Measurements from ENCODE around the gene GRK5. TPM values are rescaled to one million over a fixed set of nuclear protein-coding genes. Genes with fewer than 3 reads are reported as not detected.

GRK5 gene
- total RNA-seq, 1 experiment from 2014 or later, result 4.8 TPM

GRCh38 chr10:119441151-119441821 is 233.9 kb downstream of the GRK5 start:
- TF ChIP-seq, protein P1, sequence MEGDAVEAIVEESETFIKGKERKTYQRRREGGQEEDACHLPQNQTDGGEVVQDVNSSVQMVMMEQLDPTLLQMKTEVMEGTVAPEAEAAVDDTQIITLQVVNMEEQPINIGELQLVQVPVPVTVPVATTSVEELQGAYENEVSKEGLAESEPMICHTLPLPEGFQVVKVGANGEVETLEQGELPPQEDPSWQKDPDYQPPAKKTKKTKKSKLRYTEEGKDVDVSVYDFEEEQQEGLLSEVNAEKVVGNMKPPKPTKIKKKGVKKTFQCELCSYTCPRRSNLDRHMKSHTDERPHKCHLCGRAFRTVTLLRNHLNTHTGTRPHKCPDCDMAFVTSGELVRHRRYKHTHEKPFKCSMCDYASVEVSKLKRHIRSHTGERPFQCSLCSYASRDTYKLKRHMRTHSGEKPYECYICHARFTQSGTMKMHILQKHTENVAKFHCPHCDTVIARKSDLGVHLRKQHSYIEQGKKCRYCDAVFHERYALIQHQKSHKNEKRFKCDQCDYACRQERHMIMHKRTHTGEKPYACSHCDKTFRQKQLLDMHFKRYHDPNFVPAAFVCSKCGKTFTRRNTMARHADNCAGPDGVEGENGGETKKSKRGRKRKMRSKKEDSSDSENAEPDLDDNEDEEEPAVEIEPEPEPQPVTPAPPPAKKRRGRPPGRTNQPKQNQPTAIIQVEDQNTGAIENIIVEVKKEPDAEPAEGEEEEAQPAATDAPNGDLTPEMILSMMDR (conservative IDR thresholded peaks at IDR 0.05), result no peak
- TF ChIP-seq EZH2 (IDR thresholded peaks at IDR 0.05; ENCODE audit: low read depth), result no peak
- H3F3A ChIP-seq (ENCODE audit: insufficient read depth, low read depth), result no peaks in the 10 kb centered on the region
- H3K79me2 ChIP-seq (ENCODE audit: low read depth), result no peaks in the 10 kb centered on the region
- no peak overlapping the region for H3K4me2 ChIP-seq
- BruUV-seq (replicated peaks), result no TSS peak
- POLR2A ChIA-PET (ENCODE audit: unreplicated experiment), result no interaction called here
- H3K36me3 ChIP-seq (ENCODE audit: low read depth), result no peaks in the 10 kb centered on the region
- H2AFZ ChIP-seq, result no peak overlapping the region
- H3K4me1 ChIP-seq (replicated peaks; ENCODE audit: insufficient read depth), result no peaks in the 10 kb centered on the region
- no peaks in the 10 kb centered on the region for H3K9me3 ChIP-seq (ENCODE audit: insufficient read depth, low read depth)
- CTCF ChIA-PET, result no interaction called here
- no peaks in the 10 kb centered on the region for H3K27me3 ChIP-seq (ENCODE audit: insufficient read depth, low read depth)
- no peaks in the 10 kb centered on the region for H4K20me1 ChIP-seq (ENCODE audit: insufficient read depth)
- no peak for DNase-seq
- intact Hi-C loops (cut with micrococcal nuclease; ENCODE audit: unreplicated experiment), result no loop called here
- H3K4me3 ChIP-seq, result no peak overlapping the region
- no peaks in the 10 kb centered on the region for H3K9me2 ChIP-seq (ENCODE audit: insufficient read depth)
- H3K27ac ChIP-seq, result no peak overlapping the region

DNA sequence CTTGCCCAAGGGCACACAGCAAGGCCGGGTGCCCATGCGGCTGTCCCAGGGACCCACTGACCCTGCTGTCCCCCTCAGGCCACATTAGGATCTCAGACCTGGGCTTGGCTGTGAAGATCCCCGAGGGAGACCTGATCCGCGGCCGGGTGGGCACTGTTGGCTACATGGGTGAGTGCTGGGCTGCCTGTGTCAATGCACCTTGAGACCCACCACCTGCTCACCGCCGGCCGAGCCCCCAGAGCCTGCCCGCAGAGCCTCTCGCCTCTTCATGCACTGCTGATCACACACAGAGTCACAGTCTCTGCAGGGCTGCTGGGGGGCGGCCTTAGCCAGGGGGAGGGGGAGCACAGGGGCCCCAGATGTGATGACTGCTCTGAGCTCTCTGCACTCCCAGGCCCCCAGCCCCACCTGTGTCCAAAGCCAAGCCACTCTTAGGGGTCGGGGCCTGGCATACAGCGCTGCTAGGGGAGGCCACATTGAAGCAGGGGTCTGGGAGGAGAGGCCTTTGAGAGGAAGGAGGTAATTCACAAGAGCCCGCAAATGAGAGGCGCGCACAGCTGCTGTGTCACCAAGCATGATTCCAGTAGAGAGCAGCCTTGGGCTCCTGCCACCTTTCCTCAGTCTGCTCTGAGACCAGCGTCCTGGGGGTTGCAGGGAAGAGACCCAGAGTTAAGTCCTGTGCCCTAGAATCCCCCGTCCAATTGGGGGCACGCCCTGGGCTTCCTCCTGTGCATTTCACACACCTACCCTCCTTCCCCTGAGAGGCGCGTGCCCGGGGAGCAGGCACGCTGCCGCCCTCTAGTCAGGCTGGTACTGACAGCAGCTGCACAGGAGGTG is 234.8 kb downstream of the GRK5 start:
- Histone ChIP-seq H3K4me2 (no peak overlapping the region), H3K27me3 (ENCODE audit: insufficient read depth, low read depth) (no peaks in the 10 kb centered on the region), H3K79me2 (ENCODE audit: low read depth) (no peaks in the 10 kb centered on the region), H2AFZ (no peak overlapping the region), H3K27ac (no peak overlapping the region), H4K20me1 (ENCODE audit: insufficient read depth) (no peaks in the 10 kb centered on the region), H3K9me2 (ENCODE audit: insufficient read depth) (no peaks in the 10 kb centered on the region), H3F3A (ENCODE audit: insufficient read depth, low read depth) (no peaks in the 10 kb centered on the region), H3K36me3 (ENCODE audit: low read depth) (no peaks in the 10 kb centered on the region), H3K4me1 (replicated peaks; ENCODE audit: insufficient read depth) (no peaks in the 10 kb centered on the region), H3K9me3 (ENCODE audit: insufficient read depth, low read depth) (no peaks in the 10 kb centered on the region), H3K4me3 (no peak overlapping the region)
- CTCF ChIA-PET, result no interaction called here
- intact Hi-C loops (cut with micrococcal nuclease; ENCODE audit: unreplicated experiment), result no loop called here
- TF ChIP-seq, protein P1 (conservative IDR thresholded peaks at IDR 0.05), result no peak
- TF ChIP-seq EZH2 (IDR thresholded peaks at IDR 0.05; ENCODE audit: low read depth), result no peak
- no TSS peak for BruUV-seq (replicated peaks)
- POLR2A ChIA-PET (ENCODE audit: unreplicated experiment), result no interaction called here
- no peak for DNase-seq

- Histone ChIP-seq H4K20me1 (ENCODE audit: insufficient read depth) (no peaks in the 10 kb centered on the region), H3K36me3 (ENCODE audit: low read depth) (no peaks in the 10 kb centered on the region), H3K27ac (no peak overlapping the region), H3K4me3 (no peak overlapping the region), H3F3A (ENCODE audit: insufficient read depth, low read depth) (no peaks in the 10 kb centered on the region), H3K4me1 (replicated peaks; ENCODE audit: insufficient read depth) (no peaks in the 10 kb centered on the region), H3K27me3 (ENCODE audit: insufficient read depth, low read depth) (no peaks in the 10 kb centered on the region), H3K4me2 (no peak overlapping the region), H3K9me3 (ENCODE audit: insufficient read depth, low read depth) (no peaks in the 10 kb centered on the region), H3K79me2 (ENCODE audit: low read depth) (no peaks in the 10 kb centered on the region), H2AFZ (no peak overlapping the region), H3K9me2 (ENCODE audit: insufficient read depth) (no peaks in the 10 kb centered on the region)
- TF ChIP-seq, protein P1 (conservative IDR thresholded peaks at IDR 0.05), result no peak
- TF ChIP-seq EZH2 (IDR thresholded peaks at IDR 0.05; ENCODE audit: low read depth), result no peak
- POLR2A ChIA-PET (ENCODE audit: unreplicated experiment), result no interaction called here
- CTCF ChIA-PET, result no interaction called here
- no TSS peak for BruUV-seq (replicated peaks)
- DNase-seq, result no peak
- intact Hi-C loops (cut with micrococcal nuclease; ENCODE audit: unreplicated experiment), result no loop called here
Measured at GRCh38 chr10:119442758-119443060, 235.3 kb downstream of the GRK5 start.

Data from PC-9 (cell line).